ENCODE measurements around the gene NEUROG1.

The NEUROG1 gene

GRCh38 chr5:135561266-135561665, 25.5 kb upstream of the NEUROG1 start:
- DNase-seq = no peak

GRCh38 chr5:135560858-135561257, 25.1 kb upstream of the NEUROG1 start:
- peak; percentile 31 for DNase-seq

- DNase-seq = no peak
These were observed 23.6 kb upstream of the NEUROG1 start for GRCh38 chr5:135559354-135559753.

GRCh38 chr5:135557076-135557838, 21.5 kb upstream of the NEUROG1 start:
- DNase-seq = no peak

- no peak for DNase-seq
These were observed 20.9 kb upstream of the NEUROG1 start for GRCh38 chr5:135556620-135557019.

GRCh38 chr5:135555530-135555929, 19.8 kb upstream of the NEUROG1 start:
- DNase-seq = no peak

- DNase-seq = no peak
These were observed 18.1 kb upstream of the NEUROG1 start for GRCh38 chr5:135553688-135554462.

- peak; percentile 21 for DNase-seq
These were observed 16.1 kb upstream of the NEUROG1 start for GRCh38 chr5:135551593-135552447.

GRCh38 chr5:135549413-135549812, 13.6 kb upstream of the NEUROG1 start:
- no peak for DNase-seq

- DNase-seq = no peak
These were observed 12.0 kb upstream of the NEUROG1 start for GRCh38 chr5:135547590-135548254.

- DNase-seq = no peak
These were observed 11.1 kb upstream of the NEUROG1 start for GRCh38 chr5:135546912-135547311.

- DNase-seq = no peak
These were observed 10.3 kb upstream of the NEUROG1 start for GRCh38 chr5:135546101-135546500.

GRCh38 chr5:135545099-135545498, 9.3 kb upstream of the NEUROG1 start:
- no peak for DNase-seq

GRCh38 chr5:135543485-135544304, 7.9 kb upstream of the NEUROG1 start:
- DNase-seq = no peak

GRCh38 chr5:135543001-135543484, 7.3 kb upstream of the NEUROG1 start:
- no peak for DNase-seq

- no peak for DNase-seq
These were observed 6.2 kb upstream of the NEUROG1 start for GRCh38 chr5:135541807-135542502.

- no peak for DNase-seq
These were observed 3.8 kb upstream of the NEUROG1 start for GRCh38 chr5:135539430-135540005.

GRCh38 chr5:135538261-135538660, 2.5 kb upstream of the NEUROG1 start:
- no peak for DNase-seq

- DNase-seq = no peak
These were observed 2.0 kb upstream of the NEUROG1 start for GRCh38 chr5:135537745-135538144.

GRCh38 chr5:135537271-135537670, 1.5 kb upstream of the NEUROG1 start:
- no peak for DNase-seq

GRCh38 chr5:135535420-135535819, 344 bp downstream of the NEUROG1 start:
- no peak for DNase-seq
